Uterus (tissue), 4 donors: Measurements from ENCODE around the gene DEPDC1. TPM values are rescaled to one million over a fixed set of nuclear protein-coding genes. Genes with fewer than 3 reads are reported as not detected.

ENCODE experiments used
- DNase-seq, 2 donors: peaks; one replicate each; pipeline ENCODE4 v3.0.0-alpha.2; 2019 to 2020
- H3K27ac ChIP-seq, 2 donors: fragments of 200-600 bp; sonication (generic); 1 replicate in 1 of 2; 2 replicates in 1 of 2; pipeline ENCODE4 v1.5.1; 2016 to 2018
- H3K27me3 ChIP-seq, 2 donors: fragments of 200-600 bp; sonication (generic); one replicate each; pipeline ENCODE4 v1.5.1; 2018 to 2019; ENCODE audit warnings: control low read depth in 1 of 2
- H3K36me3 ChIP-seq, 2 donors: fragments of 200-600 bp; sonication (generic); one replicate each; pipeline ENCODE4 v1.5.1; 2019; ENCODE audit warnings: control low read depth in 1 of 2
- H3K4me1 ChIP-seq, 2 donors: fragments of 200-600 bp; sonication (generic); one replicate each; pipeline ENCODE4 v1.5.1; 2018 to 2019; ENCODE audit warnings: control low read depth in 1 of 2
- H3K4me3 ChIP-seq, 2 donors: fragments of 200-600 bp; sonication (generic); 1 replicate in 1 of 2; 2 replicates in 1 of 2; pipeline ENCODE4 v1.5.1; 2018 to 2019; ENCODE audit warnings: mild to moderate bottlenecking in 1 of 2
- H3K9me3 ChIP-seq, 2 donors: fragments of 200-600 bp; sonication (generic); one replicate each; pipeline ENCODE4 v1.5.1; 2019; ENCODE audit warnings: control low read depth in 1 of 2
- CTCF ChIP-seq, 4 experiments: fragments of 200-600 bp in 2 of 4; fragments of 450-650 bp in 2 of 4; sonication (generic) in 2 of 4; IDR thresholded peaks; one replicate each; pipeline ENCODE4 v1.5.1; 2016 to 2019; ENCODE audit warnings: antibody characterized with exemption in 4 of 4, mild to moderate bottlenecking in 2 of 4, moderate library complexity in 1 of 4
- POLR2A ChIP-seq, 2 donors: fragments of 450-650 bp; IDR thresholded peaks; one replicate each; pipeline ENCODE4 v1.6.1; 2016; ENCODE audit warnings: antibody characterized with exemption in 2 of 2, mild to moderate bottlenecking in 1 of 2, moderate library complexity in 1 of 2
- intact Hi-C: fragments of 100-400 bp; cut with DNase I; formaldehyde crosslinking; loops from one replicate; pipeline ENCODE4 v1.15.1; 2023; ENCODE audit warnings: low total_unique reads
- small RNA-seq: library from RNA; depleted of rRNA; stranded (forward); fragments of <200 nt; gene quantifications from one replicate; pipeline ENCODE3, GENCODE V24; 2016
- total RNA-seq, 4 donors: library from RNA; depleted of rRNA in 3 of 4; stranded (reverse); fragments of >200 nt in 3 of 4; gene quantifications; one replicate each; pipeline versions ENCODE4 v1.1.0 to v1.2.4, GENCODE V29; 2014 to 2023
- donor health status: DM: yes; HTN: yes; CAD: no.

DEPDC1 gene
- total RNA-seq, 4 donors from 2014 or later = under 0.01 to 18.1 (median 2.9) TPM

- no peak overlapping the region for H3K27ac ChIP-seq
- intact Hi-C loops = no loop called here
- H3K36me3 ChIP-seq = no peaks in the 10 kb centered on the region
- no peak for DNase-seq
- no peak overlapping the region for H3K4me3 ChIP-seq
- no peaks in the 10 kb centered on the region for H3K27me3 ChIP-seq
- TF ChIP-seq POLR2A (IDR thresholded peaks at IDR 0.05) = no peak
- no peak for TF ChIP-seq CTCF (IDR thresholded peaks at IDR 0.05)
- no peaks in the 10 kb centered on the region for H3K4me1 ChIP-seq
- H3K9me3 ChIP-seq = no peaks in the 10 kb centered on the region
Observed at GRCh38 chr1:68438310-68438709, 58.6 kb downstream of the DEPDC1 start.

GRCh38 chr1:68433395-68433794, 63.5 kb downstream of the DEPDC1 start:
- Histone ChIP-seq H3K27me3 (no peaks in the 10 kb centered on the region), H3K36me3 (no peaks in the 10 kb centered on the region), H3K9me3 (no peaks in the 10 kb centered on the region), H3K27ac (no peak overlapping the region), H3K4me3 (no peak overlapping the region), H3K4me1 (no peaks in the 10 kb centered on the region)
- DNase-seq = no peak
- intact Hi-C loops = no loop called here
- TF ChIP-seq CTCF (IDR thresholded peaks at IDR 0.05) = no peak
- no peak for TF ChIP-seq POLR2A (IDR thresholded peaks at IDR 0.05)

- no peaks in the 10 kb centered on the region for H3K4me1 ChIP-seq
- no peak overlapping the region for H3K4me3 ChIP-seq
- H3K36me3 ChIP-seq = no peaks in the 10 kb centered on the region
- intact Hi-C loops = no loop called here
- no peak overlapping the region for H3K27ac ChIP-seq
- DNase-seq = no peak
- no peaks in the 10 kb centered on the region for H3K9me3 ChIP-seq
- H3K27me3 ChIP-seq = no peaks in the 10 kb centered on the region
- no peak for TF ChIP-seq POLR2A (IDR thresholded peaks at IDR 0.05)
- no peak for TF ChIP-seq CTCF (IDR thresholded peaks at IDR 0.05)
Observed at GRCh38 chr1:68431076-68431475, 65.8 kb downstream of the DEPDC1 start.

- Histone ChIP-seq H3K36me3 (peaks cover 0 to 3% of the 10 kb centered on the region in 2 donors), H3K4me3 (no peak overlapping the region)
- intact Hi-C loops = no loop called here
Observed at GRCh38 chr1:68429233-68429808, 67.6 kb downstream of the DEPDC1 start.

GRCh38 chr1:68426594-68426993, 70.3 kb downstream of the DEPDC1 start:
- intact Hi-C loops = no loop called here
- H3K27me3 ChIP-seq = no peaks in the 10 kb centered on the region
- no peak for DNase-seq
- no peak overlapping the region for H3K27ac ChIP-seq
- TF ChIP-seq POLR2A (IDR thresholded peaks at IDR 0.05) (no peak), CTCF (IDR thresholded peaks at IDR 0.05) (no peak)
- H3K4me3 ChIP-seq = no peak overlapping the region
- no peaks in the 10 kb centered on the region for H3K9me3 ChIP-seq
- no peaks in the 10 kb centered on the region for H3K4me1 ChIP-seq
- H3K36me3 ChIP-seq = peaks cover 0 to 3% of the 10 kb centered on the region in 2 donors

More at GRCh38 chr1:68429233-68429808, 67.6 kb downstream of the DEPDC1 start:
- no peak for TF ChIP-seq CTCF (IDR thresholded peaks at IDR 0.05)
- no peak for TF ChIP-seq POLR2A (IDR thresholded peaks at IDR 0.05)
- H3K9me3 ChIP-seq = no peaks in the 10 kb centered on the region
- no peak overlapping the region for H3K27ac ChIP-seq
- H3K27me3 ChIP-seq = no peaks in the 10 kb centered on the region
- no peak for DNase-seq
- H3K4me1 ChIP-seq = no peaks in the 10 kb centered on the region

Small RNA genes within 50 kb of the gene (small RNA-seq; reads per million reads assigned to genes)
- gene TXNP2 = not detected

Other genes with a start within 250 kb of the DEPDC1 start
- 1 to 10 TPM in 1 of 4 donors, not detected in 3; 3.5 TPM for gene RPE65, start 47.1 kb downstream of the DEPDC1 start, total RNA-seq